PC-9 (cell line): ENCODE results near the gene DSCAM. TPM values are rescaled to one million over a fixed set of nuclear protein-coding genes. Genes with fewer than 3 reads are reported as not detected.

Source experiments
- BruUV-seq: library from RNA; stranded (reverse); fragments of 400-500 nt; replicated peaks from 2 replicates; lab custom pipeline; 2021; lab: Mats Ljungman, UMichigan
- CTCF ChIA-PET: fragments of 300-600 bp; sonication (Branson Sonifier 250); formaldehyde crosslinking; loops from one replicate; lab custom pipeline; 2022; ENCODE audit warnings: antibody characterized with exemption; lab: Charles Lee
- POLR2A ChIA-PET: fragments of 300-600 bp; sonication (Branson Sonifier 250); formaldehyde crosslinking; loops from one replicate; lab custom pipeline; 2022; ENCODE audit warnings: antibody characterized with exemption; ENCODE audit not compliant: unreplicated experiment; lab: Charles Lee
- DNase-seq, 2 experiments: peaks; one replicate each; pipeline versions ENCODE4 v3.0.0 to v3.0.0-alpha.2; 2015 to 2022; ENCODE audit warnings: mixed read lengths in 1 of 2
- H2AFZ ChIP-seq: fragments of 200-600 bp; sonication (generic); 2 replicates; pipeline ENCODE4 v1.8.1; 2017; ENCODE audit warnings: antibody characterized with exemption
- H3F3A ChIP-seq: fragments of 200-600 bp; sonication (generic); 2 replicates; pipeline ENCODE4 v1.8.1; 2017; ENCODE audit warnings: antibody characterized with exemption, mild to moderate bottlenecking, low read depth; ENCODE audit not compliant: insufficient read depth
- H3K27ac ChIP-seq: fragments of 200-600 bp; sonication (generic); 2 replicates; pipeline ENCODE4 v1.6.1; 2016; ENCODE audit warnings: mixed run types
- H3K27me3 ChIP-seq: fragments of 200-600 bp; sonication (generic); 2 replicates; pipeline ENCODE4 v1.6.1; 2016; ENCODE audit warnings: low read depth, mixed run types; ENCODE audit not compliant: insufficient read depth
- H3K36me3 ChIP-seq: fragments of 200-600 bp; sonication (generic); 2 replicates; pipeline ENCODE4 v1.6.1; 2016; ENCODE audit warnings: low read depth, mixed run types
- H3K4me1 ChIP-seq: fragments of 200-600 bp; sonication (generic); replicated peaks from 2 replicates; pipeline ENCODE4 v1.6.1; 2016; ENCODE audit warnings: mixed run types; ENCODE audit not compliant: insufficient read depth
- H3K4me2 ChIP-seq: fragments of 200-600 bp; sonication (generic); 2 replicates; pipeline ENCODE4 v1.6.1; 2017; ENCODE audit warnings: mixed run types
- H3K4me3 ChIP-seq: fragments of 200-600 bp; sonication (generic); 2 replicates; pipeline ENCODE4 v1.6.1; 2016; ENCODE audit warnings: mixed run types
- H3K79me2 ChIP-seq: fragments of 200-600 bp; sonication (generic); 2 replicates; pipeline ENCODE4 v1.6.1; 2017; ENCODE audit warnings: low read depth, mixed run types
- H3K9me2 ChIP-seq: fragments of 200-600 bp; sonication (generic); 2 replicates; pipeline ENCODE4 v1.8.1; 2017; ENCODE audit warnings: mild to moderate bottlenecking; ENCODE audit not compliant: insufficient read depth
- H3K9me3 ChIP-seq: fragments of 200-600 bp; sonication (generic); 2 replicates; pipeline ENCODE4 v1.8.1; 2016; ENCODE audit warnings: low read depth; ENCODE audit not compliant: insufficient read depth
- H4K20me1 ChIP-seq: fragments of 200-600 bp; sonication (generic); 2 replicates; pipeline ENCODE4 v1.8.1; 2017; ENCODE audit not compliant: insufficient read depth
- EZH2 ChIP-seq: fragments of 200-600 bp; sonication (generic); IDR thresholded peaks from 2 replicates; pipeline ENCODE4 v1.8.0; 2017; ENCODE audit warnings: antibody characterized with exemption, low read depth
- intact Hi-C: fragments of 100-400 bp; cut with micrococcal nuclease; formaldehyde crosslinking; loops from one replicate; pipeline ENCODE4 v1.10.0; 2022; ENCODE audit not compliant: unreplicated experiment
- total RNA-seq: library from RNA; stranded (reverse); gene quantifications from 2 replicates; pipeline ENCODE4 v1.2.3, GENCODE V29; 2021
- TF ChIP-seq, protein P1 (sequence below): fragments of 200-600 bp; sonication (generic); conservative IDR thresholded peaks from 2 replicates; pipeline ENCODE4 v1.6.1; 2017; ENCODE audit warnings: mixed run types, antibody characterized with exemption, mild to moderate bottlenecking, moderate library complexity

The DSCAM gene
- total RNA-seq, 1 experiment from 2014 or later = not detected

DNA sequence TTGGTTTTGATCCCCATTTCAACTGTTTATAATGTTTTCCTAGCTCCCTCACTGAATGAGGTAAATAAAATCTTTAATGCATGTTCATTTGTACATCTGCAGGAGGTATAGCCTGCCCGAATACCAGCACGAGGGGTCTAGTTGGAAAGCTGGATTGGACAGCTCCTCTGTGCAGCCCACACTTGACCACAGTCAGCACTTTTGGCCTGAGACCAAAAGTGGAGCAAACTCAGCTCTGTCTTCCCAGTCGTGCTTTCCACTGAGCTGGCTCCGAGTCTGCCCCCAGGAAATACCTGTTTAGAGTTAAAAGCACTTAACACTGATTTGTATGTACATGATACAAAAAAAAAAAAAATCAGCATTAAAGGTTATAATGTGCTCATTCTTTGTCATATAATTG is 224.4 kb downstream of the DSCAM start:
- H3K4me1 ChIP-seq = no peaks in the 10 kb centered on the region
- no peaks in the 10 kb centered on the region for H3K79me2 ChIP-seq
- TF ChIP-seq, protein P1, sequence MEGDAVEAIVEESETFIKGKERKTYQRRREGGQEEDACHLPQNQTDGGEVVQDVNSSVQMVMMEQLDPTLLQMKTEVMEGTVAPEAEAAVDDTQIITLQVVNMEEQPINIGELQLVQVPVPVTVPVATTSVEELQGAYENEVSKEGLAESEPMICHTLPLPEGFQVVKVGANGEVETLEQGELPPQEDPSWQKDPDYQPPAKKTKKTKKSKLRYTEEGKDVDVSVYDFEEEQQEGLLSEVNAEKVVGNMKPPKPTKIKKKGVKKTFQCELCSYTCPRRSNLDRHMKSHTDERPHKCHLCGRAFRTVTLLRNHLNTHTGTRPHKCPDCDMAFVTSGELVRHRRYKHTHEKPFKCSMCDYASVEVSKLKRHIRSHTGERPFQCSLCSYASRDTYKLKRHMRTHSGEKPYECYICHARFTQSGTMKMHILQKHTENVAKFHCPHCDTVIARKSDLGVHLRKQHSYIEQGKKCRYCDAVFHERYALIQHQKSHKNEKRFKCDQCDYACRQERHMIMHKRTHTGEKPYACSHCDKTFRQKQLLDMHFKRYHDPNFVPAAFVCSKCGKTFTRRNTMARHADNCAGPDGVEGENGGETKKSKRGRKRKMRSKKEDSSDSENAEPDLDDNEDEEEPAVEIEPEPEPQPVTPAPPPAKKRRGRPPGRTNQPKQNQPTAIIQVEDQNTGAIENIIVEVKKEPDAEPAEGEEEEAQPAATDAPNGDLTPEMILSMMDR = no peak
- TF ChIP-seq EZH2 = no peak
- no peak overlapping the region for H3K4me2 ChIP-seq
- intact Hi-C loops = no loop called here
- H3K36me3 ChIP-seq = no peaks in the 10 kb centered on the region
- peaks cover 7% of the 10 kb centered on the region; the same call in 1 of the 2 replicates for H3K27me3 ChIP-seq
- BruUV-seq = no TSS peak
- no peak overlapping the region for H2AFZ ChIP-seq
- no peaks in the 10 kb centered on the region for H4K20me1 ChIP-seq
- no peak overlapping the region for H3K4me3 ChIP-seq
- H3K9me3 ChIP-seq = no peaks in the 10 kb centered on the region
- CTCF ChIA-PET = no interaction called here
- POLR2A ChIA-PET = no interaction called here
- H3F3A ChIP-seq = no peaks in the 10 kb centered on the region
- H3K9me2 ChIP-seq = no peaks in the 10 kb centered on the region
- no peak for DNase-seq
- H3K27ac ChIP-seq = no peak overlapping the region

DNA sequence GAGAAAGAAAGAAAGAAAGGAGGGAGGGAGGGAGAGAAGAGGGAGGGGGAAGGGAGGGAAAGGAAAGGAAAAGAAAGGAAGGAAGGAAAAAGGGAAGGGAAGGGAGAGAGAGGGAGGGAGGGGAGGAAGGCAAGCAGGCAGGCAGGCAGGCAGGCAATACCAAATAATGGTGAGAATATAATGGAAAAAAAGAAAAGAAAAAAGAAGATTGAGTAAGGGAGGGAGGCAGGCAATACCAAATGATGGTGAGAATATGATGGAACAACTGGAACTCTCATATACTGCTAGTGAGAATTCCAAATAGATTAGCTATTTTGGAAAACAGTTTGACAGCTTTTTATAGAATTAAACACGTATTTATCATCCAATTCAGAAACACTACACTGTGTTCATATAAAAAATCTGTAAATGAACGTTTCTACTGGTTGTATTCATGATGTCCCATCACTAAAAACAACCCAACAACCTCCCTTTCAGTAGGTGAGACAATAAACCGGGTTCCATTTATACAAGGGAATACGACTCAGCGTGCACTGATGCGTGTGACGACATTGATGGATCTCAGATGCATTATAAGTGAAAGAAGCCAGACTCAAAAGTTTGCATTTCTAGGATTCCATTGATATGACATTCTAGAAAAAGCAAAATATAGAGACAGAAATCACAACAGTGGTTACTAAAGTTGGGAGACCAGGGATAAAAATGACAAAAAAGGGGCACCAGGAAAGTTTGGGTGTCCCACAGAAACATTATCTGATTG is 226.4 kb downstream of the DSCAM start:
- Histone ChIP-seq H3K4me1 (no peaks in the 10 kb centered on the region), H3K36me3 (no peaks in the 10 kb centered on the region), H3K27ac (no peak overlapping the region), H3F3A (no peaks in the 10 kb centered on the region), H4K20me1 (no peaks in the 10 kb centered on the region), H3K4me3 (no peak overlapping the region), H2AFZ (no peak overlapping the region), H3K9me2 (no peaks in the 10 kb centered on the region), H3K79me2 (no peaks in the 10 kb centered on the region), H3K9me3 (no peaks in the 10 kb centered on the region), H3K27me3 (peaks cover 10% of the 10 kb centered on the region; the same call in 1 of the 2 replicates), H3K4me2 (no peak overlapping the region)
- no peak for TF ChIP-seq EZH2
- TF ChIP-seq, protein P1 = no peak
- BruUV-seq = no TSS peak
- ChIA-PET CTCF (no interaction called here), POLR2A (no interaction called here)
- intact Hi-C loops = no loop called here
- no peak for DNase-seq

DNA sequence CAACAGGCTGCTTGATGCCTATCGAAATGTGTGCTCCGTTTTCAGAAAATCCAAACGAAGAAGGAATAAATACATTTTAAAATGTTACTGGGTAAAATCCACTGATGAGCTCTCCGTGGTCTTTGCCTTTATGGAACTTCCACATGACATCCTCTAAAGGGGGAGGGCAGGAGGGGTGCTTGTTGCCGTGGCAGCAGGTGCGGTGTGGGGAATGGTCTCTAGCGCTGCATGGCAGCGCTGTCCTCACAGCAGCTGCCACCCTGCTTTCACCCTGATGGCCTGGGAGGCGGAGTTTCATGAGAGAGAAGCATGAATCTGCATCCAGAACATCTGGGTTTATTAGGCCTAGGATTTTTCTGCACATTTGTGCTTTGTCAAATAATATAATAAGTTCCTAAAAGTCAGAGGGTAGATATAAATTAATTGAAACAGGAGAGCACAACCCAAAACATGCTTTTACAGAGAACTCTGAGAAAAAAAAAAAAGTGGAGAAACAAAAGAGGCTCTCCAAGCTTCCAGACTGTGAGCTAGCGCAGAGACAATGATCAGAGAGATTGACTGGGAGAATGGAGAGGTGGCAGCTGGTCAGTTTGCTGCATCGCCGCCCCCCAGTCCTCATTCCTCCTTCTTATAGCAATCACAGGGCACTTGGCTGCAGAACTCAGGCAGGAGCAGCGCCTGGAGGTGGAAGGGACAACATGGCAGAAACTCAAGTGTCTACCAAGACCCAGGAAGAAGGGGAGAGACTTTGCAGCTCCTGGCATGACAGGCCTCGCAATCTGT is 228.6 kb downstream of the DSCAM start:
- ChIA-PET CTCF (interaction anchor here (0.6 kb wide), 1 partner anchor 1637 kb away, joined by 3 read pairs; no protein-coding TSS in a partner anchor), POLR2A (no interaction called here)
- Histone ChIP-seq H3F3A (no peaks in the 10 kb centered on the region), H3K9me3 (no peaks in the 10 kb centered on the region), H3K27ac (no peak overlapping the region), H4K20me1 (no peaks in the 10 kb centered on the region), H3K4me1 (no peaks in the 10 kb centered on the region), H3K4me2 (no peak overlapping the region), H3K4me3 (no peak overlapping the region), H3K36me3 (no peaks in the 10 kb centered on the region), H3K79me2 (no peaks in the 10 kb centered on the region), H3K27me3 (peaks cover 10% of the 10 kb centered on the region; the same call in 1 of the 2 replicates), H2AFZ (no peak overlapping the region), H3K9me2 (no peaks in the 10 kb centered on the region)
- no peak for DNase-seq
- intact Hi-C loops = no loop called here
- no TSS peak for BruUV-seq
- no peak for TF ChIP-seq EZH2
- TF ChIP-seq, protein P1 = no peak
